Activated CD4-positive, alpha-beta memory T cell treated with anti-CD3 and anti-CD28 coated beads for 36 hours (primary cell): ENCODE results near the gene TATDN3. TPM values are rescaled to one million over a fixed set of nuclear protein-coding genes. Genes with fewer than 3 reads are reported as not detected.
"Not testable (repeated sequence)": the region's sequence is repeated elsewhere in the genome, so short reads cannot be mapped to it uniquely, and the experiment has no call there.

ENCODE experiments used
- CTCF ChIA-PET: fragments of 350-600 bp; sonication (Branson Sonifier 250); formaldehyde crosslinking; loops from one replicate; lab custom pipeline; 2021; ENCODE audit warnings: antibody characterized with exemption, inconsistent platforms; lab: Charles Lee
- POLR2A ChIA-PET: fragments of 350-600 bp; sonication (Branson Sonifier 250); formaldehyde crosslinking; loops from one replicate; lab custom pipeline; 2021; ENCODE audit warnings: antibody characterized with exemption; lab: Charles Lee
- DNase-seq: peaks from one replicate; pipeline ENCODE4 v3.0.0-alpha.2; 2020
- H3K27ac Mint-ChIP-seq: one replicate; pipeline ENCODE4 v1.8.0; 2021; ENCODE audit warnings: mixed read lengths
- H3K27me3 Mint-ChIP-seq: one replicate; pipeline ENCODE4 v1.8.0; 2021; ENCODE audit warnings: mixed read lengths
- H3K36me3 Mint-ChIP-seq: one replicate; pipeline ENCODE4 v1.8.0; 2021; ENCODE audit warnings: mixed read lengths
- H3K4me1 Mint-ChIP-seq: one replicate; pipeline ENCODE4 v1.8.0; 2021; ENCODE audit warnings: low read depth, mixed read lengths
- H3K4me3 Mint-ChIP-seq: one replicate; pipeline ENCODE4 v1.8.0; 2021; ENCODE audit warnings: mild to moderate bottlenecking, mixed read lengths
- H3K9me3 Mint-ChIP-seq: one replicate; pipeline ENCODE4 v1.8.0; 2021; ENCODE audit warnings: mixed read lengths
- intact Hi-C: fragments of 100-400 bp; cut with micrococcal nuclease; formaldehyde crosslinking; loops from one replicate; pipeline ENCODE4 v1.15.1; 2023
- total RNA-seq, 2 experiments: library from RNA; stranded (reverse); gene quantifications; one replicate each; pipeline ENCODE4 v1.2.3, GENCODE V29; 2021

TATDN3 gene
- total RNA-seq, 2 experiments from 2014 or later = 19.2 to 20.7 TPM

- no peak overlapping the region for H3K4me3 Mint-ChIP-seq
- H3K27me3 Mint-ChIP-seq = no peaks in the 10 kb centered on the region
- peaks cover 8% of the 10 kb centered on the region for H3K9me3 Mint-ChIP-seq
- intact Hi-C loops = no loop called here
- peaks cover 28% of the 10 kb centered on the region for H3K4me1 Mint-ChIP-seq
- peaks cover 37% of the 10 kb centered on the region for H3K36me3 Mint-ChIP-seq
- CTCF ChIA-PET = no interaction called here
- POLR2A ChIA-PET = interaction anchor here (0.6 kb wide), 1 partner anchor 142 kb away, joined by 3 read pairs; no protein-coding TSS in a partner anchor
- H3K27ac Mint-ChIP-seq = no peak overlapping the region
- no peak for DNase-seq
These were observed 16.5 kb upstream of the TATDN3 start for GRCh38 chr1:212775241-212775640.

- DNase-seq = no peak
- Mint-ChIP-seq H3K9me3 (peaks cover under 1% of the 10 kb centered on the region), H3K4me3 (no peak overlapping the region), H3K27ac (no peak overlapping the region), H3K27me3 (no peaks in the 10 kb centered on the region), H3K36me3 (peaks cover 28% of the 10 kb centered on the region), H3K4me1 (peaks cover 28% of the 10 kb centered on the region)
- ChIA-PET CTCF (interaction anchor here (0.5 to 2.7 kb wide), 10 partner anchors 8 to 328 kb away, joined by 3 to 23 read pairs (median 4); partner anchors contain the start of gene BATF3), POLR2A (interaction anchor here (0.6 kb wide), 1 partner anchor 1595 kb away, joined by 3 read pairs; no protein-coding TSS in a partner anchor)
- intact Hi-C loops = no loop called here
These were observed 14.5 kb upstream of the TATDN3 start for GRCh38 chr1:212777151-212777550.

- H3K9me3 Mint-ChIP-seq, DNase-seq, H3K27ac Mint-ChIP-seq, H3K4me3 Mint-ChIP-seq, H3K27me3 Mint-ChIP-seq, CTCF ChIA-PET, intact Hi-C loops, POLR2A ChIA-PET: not testable (repeated sequence)
- H3K4me1 Mint-ChIP-seq = peaks cover 30% of the 10 kb centered on the region
- H3K36me3 Mint-ChIP-seq = peaks cover 34% of the 10 kb centered on the region
These were observed 12.6 kb upstream of the TATDN3 start for GRCh38 chr1:212779086-212779485.

- Mint-ChIP-seq H3K27ac (no peak overlapping the region), H3K9me3 (no peaks in the 10 kb centered on the region), H3K27me3 (no peaks in the 10 kb centered on the region), H3K4me1 (peaks cover 35% of the 10 kb centered on the region), H3K4me3 (no peak overlapping the region), H3K36me3 (peaks cover 35% of the 10 kb centered on the region)
- DNase-seq = no peak
- intact Hi-C loops = loop anchor here (5.0 kb wide), 2 partner anchors 33 to 213 kb away; no protein-coding TSS in a partner anchor
- ChIA-PET CTCF (interaction anchor here (1.0 to 7.8 kb wide), 12 partner anchors 8 to 323 kb away, joined by 3 to 156 read pairs (median 11); partner anchors contain the start of genes BATF3, NSL1 and TATDN3), POLR2A (interaction anchor here (0.8 kb wide), 2 partner anchors 10 to 173 kb away, joined by 3 read pairs; partner anchors contain the start of genes ATF3 and NSL1)
These were observed 10.9 kb upstream of the TATDN3 start for GRCh38 chr1:212780759-212781158.

GRCh38 chr1:212781225-212781624, 10.5 kb upstream of the TATDN3 start:
- Mint-ChIP-seq H3K27ac (peak overlapping the region; percentile 23), H3K9me3 (no peaks in the 10 kb centered on the region), H3K4me1 (peaks cover 37% of the 10 kb centered on the region), H3K4me3 (no peak overlapping the region), H3K36me3 (peaks cover 37% of the 10 kb centered on the region), H3K27me3 (no peaks in the 10 kb centered on the region)
- CTCF ChIA-PET = interaction anchor here (0.7 to 7.8 kb wide), 22 partner anchors 8 to 324 kb away, joined by 3 to 156 read pairs (median 6); partner anchors contain the start of genes BATF3, NSL1 and TATDN3
- intact Hi-C loops = loop anchor here (5.0 kb wide), 2 partner anchors 34 to 214 kb away; no protein-coding TSS in a partner anchor
- POLR2A ChIA-PET = interaction anchor here (0.8 kb wide), 1 partner anchor 173 kb away, joined by 3 read pairs; the partner anchor contains the start of gene ATF3
- DNase-seq = no peak

GRCh38 chr1:212782422-212783154, 9.1 kb upstream of the TATDN3 start:
- DNase-seq = no peak
- ChIA-PET POLR2A (no interaction called here), CTCF (interaction anchor here (0.5 to 7.8 kb wide), 25 partner anchors 9 to 325 kb away, joined by 3 to 156 read pairs (median 5); partner anchors contain the start of genes BATF3, NSL1 and TATDN3)
- Mint-ChIP-seq H3K27me3 (no peaks in the 10 kb centered on the region), H3K27ac (peak overlapping the region; percentile 6), H3K9me3 (no peaks in the 10 kb centered on the region), H3K4me3 (no peak overlapping the region), H3K36me3 (peaks cover 37% of the 10 kb centered on the region), H3K4me1 (peaks cover 37% of the 10 kb centered on the region)
- intact Hi-C loops = loop anchor here (1.0 to 5.0 kb wide), 7 partner anchors 35 to 325 kb away; partner anchors contain the start of gene BATF3

GRCh38 chr1:212783976-212784375, 7.7 kb upstream of the TATDN3 start:
- Mint-ChIP-seq H3K36me3 (peaks cover 32% of the 10 kb centered on the region), H3K4me1 (peaks cover 39% of the 10 kb centered on the region), H3K4me3 (no peak overlapping the region), H3K27me3 (no peaks in the 10 kb centered on the region), H3K27ac (peak overlapping the region; percentile 59), H3K9me3 (no peaks in the 10 kb centered on the region)
- CTCF ChIA-PET = interaction anchor here (0.8 to 7.8 kb wide), 5 partner anchors 34 to 307 kb away, joined by 3 to 156 read pairs (median 4); no protein-coding TSS in a partner anchor
- DNase-seq = no peak
- POLR2A ChIA-PET = no interaction called here
- intact Hi-C loops = loop anchor here (5.0 kb wide), 2 partner anchors 37 to 217 kb away; no protein-coding TSS in a partner anchor

- peaks cover 45% of the 10 kb centered on the region for H3K4me1 Mint-ChIP-seq
- H3K9me3 Mint-ChIP-seq = no peaks in the 10 kb centered on the region
- CTCF ChIA-PET = interaction anchor here (0.7 to 7.8 kb wide), 5 partner anchors 9 to 330 kb away, joined by 3 to 156 read pairs (median 4); no protein-coding TSS in a partner anchor
- no peaks in the 10 kb centered on the region for H3K27me3 Mint-ChIP-seq
- DNase-seq = no peak
- H3K27ac Mint-ChIP-seq = no peak overlapping the region
- peaks cover 33% of the 10 kb centered on the region for H3K36me3 Mint-ChIP-seq
- H3K4me3 Mint-ChIP-seq = no peak overlapping the region
- intact Hi-C loops = no loop called here
- POLR2A ChIA-PET = interaction anchor here (0.5 kb wide), 1 partner anchor 118 kb away, joined by 3 read pairs; no protein-coding TSS in a partner anchor
These were observed 5.8 kb upstream of the TATDN3 start for GRCh38 chr1:212785871-212786270.

GRCh38 chr1:212791261-212791675, 426 bp upstream of the TATDN3 start:
- DNase-seq = no peak
- Mint-ChIP-seq H3K27me3 (no peaks in the 10 kb centered on the region), H3K4me3 (peak overlapping the region; percentile 95), H3K4me1 (peaks cover 32% of the 10 kb centered on the region), H3K27ac (peak overlapping the region; percentile 82), H3K9me3 (no peaks in the 10 kb centered on the region), H3K36me3 (peaks cover 9% of the 10 kb centered on the region)
- ChIA-PET CTCF (interaction anchor here (0.8 to 3.0 kb wide), 13 partner anchors 9 to 336 kb away, joined by 3 to 15 read pairs (median 6); partner anchors contain the start of gene BATF3), POLR2A (interaction anchor here (0.6 to 1.4 kb wide), 7 partner anchors 11 to 325 kb away, joined by 3 to 9 read pairs (median 3); partner anchors contain the start of gene ATF3)
- intact Hi-C loops = loop anchor here (1.0 to 10.0 kb wide), 5 partner anchors 67 to 756 kb away; partner anchors contain the start of genes ANGEL2, ATF3, DTL and FLVCR1

- ChIA-PET CTCF (interaction anchor here (1.3 to 3.0 kb wide), 5 partner anchors 10 to 315 kb away, joined by 4 to 15 read pairs (median 6); partner anchors contain the start of gene BATF3), POLR2A (interaction anchor here (0.5 to 0.9 kb wide), 4 partner anchors 12 to 65 kb away, joined by 3 to 4 read pairs (median 3); no protein-coding TSS in a partner anchor)
- intact Hi-C loops = loop anchor here (5.0 to 10.0 kb wide), 2 partner anchors 205 to 758 kb away; partner anchors contain the start of genes DTL and INTS7
- H3K4me1 Mint-ChIP-seq = peaks cover 32% of the 10 kb centered on the region
- H3K27ac Mint-ChIP-seq = peak overlapping the region; percentile 82
- peak overlapping the region; percentile 95 for H3K4me3 Mint-ChIP-seq
- peaks cover 16% of the 10 kb centered on the region for H3K36me3 Mint-ChIP-seq
- DNase-seq = no peak
- H3K9me3 Mint-ChIP-seq = no peaks in the 10 kb centered on the region
- H3K27me3 Mint-ChIP-seq = no peaks in the 10 kb centered on the region
These were observed 758 bp downstream of the TATDN3 start for GRCh38 chr1:212792396-212792908.

- no peak for DNase-seq
- ChIA-PET CTCF (interaction anchor here (0.9 to 2.4 kb wide), 3 partner anchors 9 to 338 kb away, joined by 3 to 11 read pairs (median 3); no protein-coding TSS in a partner anchor), POLR2A (no interaction called here)
- Mint-ChIP-seq H3K4me3 (no peak overlapping the region), H3K36me3 (peaks cover 26% of the 10 kb centered on the region), H3K27me3 (no peaks in the 10 kb centered on the region), H3K4me1 (peaks cover 28% of the 10 kb centered on the region), H3K9me3 (no peaks in the 10 kb centered on the region), H3K27ac (peak overlapping the region; percentile 21)
- intact Hi-C loops = loop anchor here (5.0 to 10.0 kb wide), 2 partner anchors 203 to 760 kb away; partner anchors contain the start of genes DTL and INTS7
These were observed 2.9 kb downstream of the TATDN3 start for GRCh38 chr1:212794561-212795014.
